ENCODE data around the gene UGT3A2.

- TF ChIP-seq POLR2AphosphoS5 (IDR thresholded peaks at IDR 0.05; ENCODE audit: low read depth, low read length) (no peak), TCF7L2 (IDR thresholded peaks at IDR 0.05; ENCODE audit: low read depth, low read length) (no peak), SIN3A (IDR thresholded peaks at IDR 0.05; ENCODE audit: borderline replicate concordance, insufficient read depth, low read depth, low read length) (no peak), REST (IDR thresholded peaks at IDR 0.05; ENCODE audit: insufficient read depth in 1 of 2, low read depth in 2 of 2, low read length in 1 of 2) (no peak)
- TF ChIP-seq, protein P1, sequence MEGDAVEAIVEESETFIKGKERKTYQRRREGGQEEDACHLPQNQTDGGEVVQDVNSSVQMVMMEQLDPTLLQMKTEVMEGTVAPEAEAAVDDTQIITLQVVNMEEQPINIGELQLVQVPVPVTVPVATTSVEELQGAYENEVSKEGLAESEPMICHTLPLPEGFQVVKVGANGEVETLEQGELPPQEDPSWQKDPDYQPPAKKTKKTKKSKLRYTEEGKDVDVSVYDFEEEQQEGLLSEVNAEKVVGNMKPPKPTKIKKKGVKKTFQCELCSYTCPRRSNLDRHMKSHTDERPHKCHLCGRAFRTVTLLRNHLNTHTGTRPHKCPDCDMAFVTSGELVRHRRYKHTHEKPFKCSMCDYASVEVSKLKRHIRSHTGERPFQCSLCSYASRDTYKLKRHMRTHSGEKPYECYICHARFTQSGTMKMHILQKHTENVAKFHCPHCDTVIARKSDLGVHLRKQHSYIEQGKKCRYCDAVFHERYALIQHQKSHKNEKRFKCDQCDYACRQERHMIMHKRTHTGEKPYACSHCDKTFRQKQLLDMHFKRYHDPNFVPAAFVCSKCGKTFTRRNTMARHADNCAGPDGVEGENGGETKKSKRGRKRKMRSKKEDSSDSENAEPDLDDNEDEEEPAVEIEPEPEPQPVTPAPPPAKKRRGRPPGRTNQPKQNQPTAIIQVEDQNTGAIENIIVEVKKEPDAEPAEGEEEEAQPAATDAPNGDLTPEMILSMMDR (IDR thresholded peaks at IDR 0.05), result no peak
These were observed 78.9 kb downstream of the UGT3A2 start for GRCh38 chr5:35987776-35988175.

All from Panc1 (cell line).